HG03064 (cell line): ENCODE results near the gene XRCC5.
A peak's percentile ranks its signal among the peaks of the same experiment; 100 is the strongest.

Experiments used
- ATAC-seq: cut with Tn5 transposase; IDR thresholded peaks from one replicate; pipeline ENCODE4 v1.9.1; 2021; ENCODE audit warnings: low read depth; ENCODE audit not compliant: unreplicated experiment

The XRCC5 gene

DNA sequence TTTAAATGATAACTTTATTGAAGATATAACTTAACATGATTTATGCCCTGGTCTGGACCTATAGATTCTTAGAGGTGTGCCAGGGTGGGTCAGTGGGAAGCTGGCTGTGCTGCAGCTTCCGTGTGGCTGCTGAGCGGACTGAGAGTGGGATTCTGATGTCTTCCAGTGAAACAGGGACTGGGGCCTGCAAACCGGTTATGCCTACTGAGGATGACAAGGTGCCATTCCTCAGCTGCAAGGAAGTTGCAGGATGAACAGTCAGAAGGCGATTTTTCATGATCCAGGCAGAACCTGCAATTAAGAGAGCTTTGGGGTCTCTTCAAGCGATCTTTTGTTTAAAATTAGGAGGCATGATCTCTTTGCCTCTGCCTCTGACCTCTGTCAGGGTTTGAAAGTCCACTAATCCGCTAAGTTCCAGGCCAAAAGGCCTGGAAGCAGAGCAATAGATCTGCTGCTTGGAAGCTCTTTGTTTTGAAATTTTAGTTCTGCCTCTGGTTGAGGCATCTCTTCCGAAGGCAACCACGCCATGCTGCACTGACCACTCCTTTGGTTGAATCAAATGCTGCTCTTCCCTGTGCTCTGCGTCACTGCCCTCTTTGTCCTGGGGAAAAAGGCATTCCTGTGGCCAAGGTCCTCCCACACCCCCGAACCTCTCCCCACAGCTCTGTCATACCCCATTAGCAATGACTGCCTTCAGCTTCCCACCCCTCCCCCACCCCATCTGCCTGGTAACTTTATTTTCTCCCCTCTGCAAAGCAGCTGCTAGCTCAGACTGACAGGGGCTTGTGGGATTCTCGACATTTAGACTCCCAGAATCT lies 25.5 kb upstream of the XRCC5 start:
- ATAC-seq: no peak

DNA sequence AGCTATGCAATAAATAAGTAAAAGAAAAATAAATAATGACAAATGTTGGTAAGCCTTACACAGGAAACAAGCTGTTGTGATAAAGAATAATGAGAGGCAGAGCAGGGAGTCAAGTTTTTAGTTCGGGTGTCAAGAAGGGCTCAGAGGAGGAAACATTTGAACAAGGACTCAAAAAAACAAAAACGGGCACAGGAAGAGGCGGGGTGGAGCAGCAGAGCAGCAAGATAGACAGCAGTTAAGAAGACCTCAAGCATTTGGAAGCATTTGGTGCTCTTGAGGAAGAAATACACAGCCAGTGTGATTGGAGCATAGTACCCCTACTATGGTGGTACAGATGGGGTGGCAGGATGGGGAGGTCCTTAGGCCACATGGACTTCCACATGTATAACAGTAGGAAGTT lies 24.6 kb upstream of the XRCC5 start:
- ATAC-seq: no peak

DNA sequence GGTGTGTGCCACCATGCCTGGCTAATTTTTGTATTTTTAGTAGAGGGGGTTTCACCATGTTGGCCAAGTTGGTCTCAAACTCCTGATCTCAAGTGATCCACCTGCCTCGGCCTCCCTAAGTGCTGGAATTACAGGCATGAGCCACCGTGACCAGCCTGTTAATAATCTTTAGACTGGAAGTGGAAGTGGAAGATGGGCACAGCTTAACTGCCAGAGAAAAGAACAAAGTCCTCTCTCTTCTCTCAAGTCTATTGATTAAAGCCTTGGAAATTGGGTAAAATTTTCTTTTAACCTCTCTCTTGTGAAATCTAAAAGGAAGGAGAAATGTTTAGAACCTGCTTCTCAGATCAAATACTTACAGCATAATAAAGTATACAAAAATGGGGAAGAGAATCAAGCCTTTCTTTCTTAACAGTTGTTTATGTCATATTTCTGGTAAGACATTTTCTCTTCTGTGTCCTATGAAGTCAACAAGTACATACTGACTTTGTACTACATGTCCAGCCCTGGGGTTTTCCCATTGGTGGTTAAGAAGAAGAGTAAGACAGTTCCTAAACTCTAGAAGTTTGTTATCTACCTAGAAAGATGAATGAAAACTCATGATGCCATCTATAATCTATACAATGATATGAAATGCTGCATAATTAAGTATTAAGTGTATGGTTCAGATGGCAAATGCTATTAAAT lies 22.8 kb upstream of the XRCC5 start:
- no peak for ATAC-seq

DNA sequence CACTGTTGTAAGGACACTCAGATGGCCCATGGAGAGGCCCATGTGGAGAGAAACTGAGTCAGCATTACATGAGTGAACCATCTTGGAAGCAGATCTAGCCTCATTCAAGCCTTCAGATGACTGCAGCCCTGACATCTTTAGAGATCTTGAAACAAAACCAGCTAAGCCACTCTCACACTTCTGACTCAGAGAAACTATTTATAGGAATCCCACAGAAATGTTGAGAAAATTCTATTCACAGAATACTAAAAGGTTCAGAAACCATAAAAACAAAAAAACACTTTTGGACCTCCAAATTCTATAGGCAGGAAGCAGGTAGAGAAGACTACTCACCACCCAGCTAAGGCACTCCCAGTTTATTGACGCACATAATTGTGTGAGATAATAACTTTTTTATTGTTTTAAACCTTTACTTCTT lies 18.8 kb upstream of the XRCC5 start:
- peak; percentile 77 for ATAC-seq

DNA sequence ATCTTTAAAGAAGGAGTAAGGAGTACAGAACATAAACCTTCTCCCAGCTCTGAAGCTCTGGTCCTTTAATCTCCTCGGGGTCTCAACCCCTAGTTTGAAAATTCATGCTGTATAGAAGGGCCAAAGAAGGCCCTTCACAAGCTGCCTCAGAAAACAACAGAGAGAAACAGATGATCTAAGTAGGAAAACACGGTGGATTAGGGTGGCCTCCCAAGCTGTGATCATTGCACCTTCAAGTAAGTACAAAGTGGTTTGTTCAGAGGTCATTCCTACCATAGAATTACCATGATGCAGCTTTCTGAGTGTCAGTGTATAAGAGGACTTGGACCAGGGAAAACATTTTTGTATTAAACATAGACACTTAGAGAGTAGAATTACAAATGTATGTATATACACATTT lies 16.5 kb upstream of the XRCC5 start:
- no peak for ATAC-seq

DNA sequence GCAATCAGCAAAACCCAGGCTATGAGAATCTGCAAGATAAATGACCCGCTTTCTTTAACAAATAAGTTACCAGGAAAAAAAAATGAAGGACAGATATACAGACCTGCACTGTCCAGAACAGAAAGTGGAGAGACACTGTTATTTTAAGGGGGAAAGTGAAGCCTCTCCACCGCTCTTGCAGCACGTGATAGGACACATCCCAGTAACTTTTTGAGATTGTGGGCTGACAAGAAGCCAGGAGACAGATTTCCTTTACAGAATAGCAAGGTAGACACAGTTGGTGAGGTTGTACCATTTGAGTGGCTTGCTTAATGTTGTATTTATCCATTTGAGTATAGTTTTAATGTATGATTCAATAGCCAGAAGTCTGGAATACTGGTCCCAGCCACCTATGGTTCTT lies 14.4 kb upstream of the XRCC5 start:
- ATAC-seq: no peak

DNA sequence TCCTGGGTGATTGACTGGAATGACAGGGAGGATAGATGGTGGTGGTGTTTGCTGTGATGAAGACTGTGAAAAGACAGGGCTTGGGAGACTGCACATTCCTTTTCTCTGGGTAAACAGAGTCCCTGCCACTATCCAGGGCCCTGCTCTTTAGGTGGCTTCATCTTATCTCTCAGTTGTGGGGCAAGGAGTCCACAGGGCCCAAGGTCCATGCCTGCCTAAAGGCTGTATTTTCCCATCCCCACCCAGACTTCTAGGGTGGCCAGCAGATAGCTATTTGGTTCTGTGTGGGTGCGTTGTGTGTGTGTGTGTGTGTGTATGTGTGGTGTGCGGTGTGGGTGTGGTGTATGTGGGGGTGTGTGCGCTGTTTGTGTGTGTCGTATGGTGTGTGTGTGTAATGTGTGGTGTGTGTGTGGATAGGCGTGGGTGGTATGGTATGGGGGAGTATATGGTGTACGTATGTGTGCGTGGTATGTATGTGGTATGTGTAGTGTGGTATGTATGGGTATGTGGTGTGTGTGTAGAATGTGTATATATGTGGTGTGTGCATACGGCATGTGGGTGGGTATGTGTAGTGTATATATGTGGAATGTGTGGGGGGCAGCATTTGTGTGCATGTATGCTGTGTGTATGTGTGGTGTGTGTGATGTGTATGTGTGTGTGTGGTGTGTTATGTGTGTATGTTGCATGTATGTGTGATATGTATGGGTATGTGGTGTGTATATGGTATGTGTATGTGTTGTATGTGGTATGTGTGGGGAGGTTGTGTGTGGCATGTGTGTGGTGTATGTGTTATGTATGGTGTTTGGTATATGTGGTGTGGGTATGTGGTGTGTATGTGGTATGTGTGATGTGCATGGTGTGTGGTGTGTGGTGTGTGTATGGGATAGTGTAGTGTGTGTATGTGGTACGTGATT lies 10.5 kb upstream of the XRCC5 start:
- no peak for ATAC-seq

DNA sequence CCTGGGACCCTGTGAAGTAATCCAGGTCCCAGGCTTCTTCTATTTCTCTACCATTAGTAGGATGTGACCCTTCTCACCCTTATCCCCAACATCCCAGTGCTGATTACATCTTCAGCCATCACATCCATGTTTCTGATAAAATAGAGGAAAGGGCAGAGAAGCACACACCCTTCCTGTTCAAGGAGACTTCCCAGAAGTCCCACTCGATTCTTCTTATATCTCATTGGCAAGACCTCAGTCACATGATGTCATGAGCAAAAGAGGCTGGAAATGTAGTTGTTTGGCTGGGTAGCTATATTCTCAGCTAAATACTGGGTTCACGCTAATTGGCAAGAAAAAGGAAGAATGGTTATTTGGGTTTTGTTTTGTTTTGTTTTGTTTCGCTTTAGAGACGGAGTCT lies 8.0 kb upstream of the XRCC5 start:
- ATAC-seq: no peak

DNA sequence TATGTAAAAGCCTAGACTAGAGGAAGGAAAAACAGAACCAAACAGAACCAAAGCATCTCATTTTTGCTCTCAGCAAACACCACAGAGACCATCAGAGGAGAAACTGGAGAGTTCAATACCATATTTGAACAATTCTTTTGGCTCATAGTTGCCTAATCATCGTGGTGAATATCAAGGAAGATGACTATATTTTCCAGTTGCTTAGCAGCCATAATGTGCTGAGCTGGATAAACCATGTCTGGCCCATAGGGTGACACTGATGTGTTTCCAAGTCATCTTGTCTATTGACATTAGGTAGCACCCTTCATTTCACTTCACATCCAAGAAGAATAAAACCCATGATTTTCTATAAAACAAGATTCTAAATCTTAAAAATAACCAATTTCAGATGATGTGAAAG lies 5.9 kb upstream of the XRCC5 start:
- ATAC-seq: no peak

DNA sequence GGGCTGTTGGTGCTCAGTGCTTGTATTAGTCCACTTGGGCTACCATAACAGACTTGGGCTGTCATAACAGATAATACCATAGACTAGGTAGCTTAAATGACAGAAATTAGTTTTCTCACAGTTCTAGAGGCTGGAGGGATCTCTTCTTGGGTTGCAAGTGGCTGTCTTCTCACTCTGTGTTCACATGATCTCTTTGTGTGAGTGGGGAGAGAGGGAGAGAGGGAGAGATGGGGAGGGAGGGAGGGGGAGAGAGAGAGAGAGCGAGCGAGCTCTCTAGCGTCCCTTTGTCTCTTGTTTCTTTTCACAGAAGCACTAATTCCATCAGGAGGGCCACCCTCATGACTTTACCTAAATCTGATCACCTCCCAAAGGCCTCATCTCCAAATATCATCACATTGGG lies 4.5 kb upstream of the XRCC5 start:
- ATAC-seq: no peak

DNA sequence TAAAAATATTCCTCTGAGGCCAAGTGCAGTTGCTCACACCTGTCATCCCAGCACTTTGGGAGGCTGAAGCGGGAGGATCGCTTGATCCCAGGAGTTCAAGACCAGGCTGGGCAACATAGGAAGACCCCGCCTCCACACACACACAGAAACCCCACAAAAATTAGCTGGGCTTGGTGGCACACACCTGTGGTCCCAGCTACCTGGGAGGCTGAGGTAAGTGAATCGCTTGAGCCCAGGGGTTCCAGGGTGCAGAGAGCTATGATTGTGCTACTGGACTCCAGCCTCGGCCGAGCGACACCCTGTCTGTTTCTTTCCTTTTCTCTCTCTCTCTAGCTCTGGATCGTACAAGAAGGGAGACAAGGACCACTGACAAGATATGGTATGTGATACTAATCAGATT lies 1.8 kb upstream of the XRCC5 start:
- no peak for ATAC-seq

DNA sequence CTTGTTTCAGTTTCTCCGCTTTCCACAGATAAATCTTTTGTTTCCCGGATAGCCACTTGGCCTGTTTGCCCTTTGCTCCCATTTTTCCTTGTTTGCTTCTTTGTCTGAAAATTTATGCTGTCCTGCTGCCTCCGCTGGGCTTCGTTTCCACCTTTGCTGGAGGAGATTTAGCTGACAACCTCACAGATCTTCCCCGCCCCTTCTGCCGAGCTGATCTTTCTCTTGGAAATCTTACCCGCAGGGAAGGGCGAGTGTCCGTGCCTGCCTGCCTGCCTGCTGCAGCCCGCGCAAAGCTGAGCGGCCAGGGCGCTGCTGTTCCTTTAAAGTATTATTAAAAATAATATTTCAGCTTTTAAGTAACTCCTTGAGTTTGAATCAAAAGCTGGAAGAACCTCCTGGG lies 1.4 kb upstream of the XRCC5 start:
- ATAC-seq: no peak

DNA sequence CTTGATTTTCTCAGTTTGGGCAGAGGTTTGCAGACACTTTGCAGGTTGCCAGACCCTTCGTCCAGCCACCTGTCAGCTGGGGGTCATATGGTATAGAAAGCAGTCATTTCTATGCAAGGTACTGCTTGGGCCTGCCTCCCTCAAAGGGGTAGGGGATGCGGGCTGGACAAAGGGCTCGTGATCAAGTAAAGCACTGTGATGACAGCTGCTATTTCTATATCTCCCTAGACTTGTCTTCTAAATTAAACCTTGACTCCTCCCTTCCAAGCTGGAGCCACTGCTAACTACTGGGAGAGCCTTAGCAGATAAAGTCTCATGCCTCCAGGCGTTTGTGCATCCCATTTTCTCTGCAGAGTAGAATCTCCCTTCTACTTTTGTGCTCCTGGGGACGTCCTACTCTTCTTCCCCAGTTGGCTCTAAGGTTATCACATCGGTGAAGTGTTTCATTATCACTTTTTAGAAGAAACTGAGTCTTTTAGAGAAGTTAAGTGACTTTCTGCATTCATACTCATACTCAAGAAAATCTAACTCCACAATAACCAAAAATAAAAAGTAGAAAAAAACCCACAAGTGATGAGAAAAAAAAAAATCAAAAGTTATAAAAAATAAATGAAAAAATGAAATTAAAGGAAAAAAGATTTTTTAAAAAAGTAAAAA lies 710 bp upstream of the XRCC5 start:
- ATAC-seq: no peak

DNA sequence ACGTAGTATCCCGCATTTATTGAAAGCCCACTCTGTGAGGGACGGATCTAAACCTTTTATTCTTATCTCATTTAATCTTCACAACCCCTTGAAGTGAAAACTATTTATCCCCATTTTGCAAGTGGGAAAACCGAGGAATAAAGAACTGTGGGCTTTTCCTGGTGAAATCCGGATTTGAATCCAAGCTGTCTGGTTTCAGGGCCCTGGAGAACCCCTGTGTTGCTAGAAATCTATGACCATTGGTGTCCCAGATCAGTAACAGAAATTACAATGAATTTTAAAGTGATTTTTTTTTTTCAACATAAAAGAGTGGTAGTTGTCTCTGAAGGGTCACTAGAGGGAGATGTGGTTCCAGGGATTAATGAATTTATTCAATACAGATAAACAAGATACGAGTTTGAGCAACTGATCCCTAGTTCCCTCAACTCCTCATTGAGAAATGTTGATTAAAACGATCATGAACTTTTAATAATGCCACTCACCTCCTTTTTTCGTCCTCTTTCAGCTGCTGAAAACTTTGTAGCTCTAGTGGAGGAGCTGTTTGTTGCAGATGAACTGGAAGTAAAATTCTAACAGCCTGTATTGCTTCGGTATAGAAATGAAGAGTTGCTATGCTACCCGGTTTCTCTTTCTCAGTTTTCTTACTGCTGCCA lies 940 bp downstream of the XRCC5 start:
- no peak for ATAC-seq

DNA sequence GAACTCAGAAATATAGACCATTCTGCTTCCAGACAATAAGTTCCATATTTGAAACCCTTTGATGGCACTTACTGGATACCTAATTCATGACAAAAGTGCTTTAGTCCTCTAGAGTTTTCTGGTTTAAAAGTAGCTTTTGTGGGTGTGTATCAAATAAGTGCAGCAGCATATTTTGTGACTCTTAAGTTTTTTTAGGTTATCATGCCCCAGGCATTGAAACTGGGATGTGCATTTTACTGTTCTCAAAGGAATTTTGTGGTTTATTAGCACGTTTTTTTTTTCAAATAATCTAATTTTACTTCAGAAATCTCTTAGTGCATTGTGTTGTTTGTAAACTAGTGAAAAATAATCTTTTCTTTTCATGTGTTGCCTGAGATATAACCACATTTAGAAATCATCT lies 1.5 kb downstream of the XRCC5 start:
- no peak for ATAC-seq

DNA sequence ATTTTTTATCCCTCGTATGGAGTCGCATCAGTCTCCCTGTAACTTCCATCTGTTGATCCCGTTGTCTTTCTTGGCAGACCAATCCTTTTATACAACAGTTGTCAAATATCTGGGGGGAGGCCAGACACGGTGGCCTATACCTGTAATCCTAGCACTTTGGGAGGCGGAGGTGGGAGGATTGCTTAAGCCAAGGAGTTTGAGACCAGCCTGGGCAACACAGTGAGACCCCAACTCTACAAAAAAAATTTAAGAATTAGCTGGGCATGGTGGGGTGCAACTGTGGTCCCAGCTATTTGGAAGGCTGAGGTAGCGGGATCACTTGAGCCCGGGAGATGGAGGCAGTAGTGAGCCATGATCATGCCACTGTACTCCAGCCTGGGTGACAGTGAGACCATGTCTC lies 2.0 kb downstream of the XRCC5 start:
- ATAC-seq: no peak

DNA sequence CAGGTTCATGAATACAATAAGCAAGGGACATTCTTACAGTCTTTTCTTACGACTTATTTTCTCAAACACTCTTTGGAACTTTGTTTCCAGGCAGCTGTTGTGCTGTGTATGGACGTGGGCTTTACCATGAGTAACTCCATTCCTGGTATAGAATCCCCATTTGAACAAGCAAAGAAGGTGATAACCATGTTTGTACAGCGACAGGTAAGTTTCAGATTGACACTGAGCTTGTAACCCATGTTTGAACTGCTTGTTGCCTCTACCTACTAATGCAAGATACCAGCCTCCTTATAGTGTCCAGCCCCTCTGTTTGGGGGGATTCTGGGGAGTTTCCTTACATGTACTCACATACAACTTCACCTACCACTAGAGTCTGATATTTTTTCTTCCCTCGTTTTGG lies 3.8 kb downstream of the XRCC5 start:
- ATAC-seq: no peak

DNA sequence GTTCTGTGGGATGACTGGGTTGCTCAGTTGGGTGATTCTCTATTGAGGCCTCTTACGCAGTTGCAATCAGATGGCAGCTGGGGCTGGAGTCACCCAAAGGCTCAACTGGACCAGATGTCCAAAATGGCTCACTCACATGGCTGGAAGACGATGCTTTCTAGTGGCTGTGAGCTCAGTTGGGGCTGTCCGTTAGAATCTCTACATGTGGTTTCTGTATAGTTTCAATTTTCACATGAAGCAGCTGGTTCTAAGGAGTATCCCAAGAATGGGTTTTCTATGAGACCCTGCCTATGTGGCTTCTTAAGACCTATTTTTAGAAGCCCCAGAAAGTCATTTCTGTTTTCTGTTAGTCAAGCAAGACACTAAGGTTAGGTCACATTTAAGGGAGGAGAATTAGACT lies 4.4 kb downstream of the XRCC5 start:
- peak; percentile 76 for ATAC-seq

DNA sequence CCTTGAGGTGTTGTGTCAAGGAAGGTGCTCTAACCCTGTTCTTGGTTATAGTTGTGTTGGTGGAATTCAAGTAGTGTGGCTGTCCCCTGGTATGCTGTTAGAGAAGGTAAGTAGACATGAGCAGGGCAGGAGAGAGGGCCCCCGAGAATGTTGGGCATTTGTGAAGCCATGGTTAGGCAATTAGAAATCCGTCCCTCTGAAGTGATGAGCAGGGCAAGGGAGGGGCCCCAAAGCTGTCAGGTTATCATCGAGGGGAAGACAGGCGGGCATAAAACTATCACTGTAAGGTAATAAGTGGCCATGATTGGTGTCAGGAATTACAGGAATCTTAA lies 5.2 kb downstream of the XRCC5 start:
- no peak for ATAC-seq

DNA sequence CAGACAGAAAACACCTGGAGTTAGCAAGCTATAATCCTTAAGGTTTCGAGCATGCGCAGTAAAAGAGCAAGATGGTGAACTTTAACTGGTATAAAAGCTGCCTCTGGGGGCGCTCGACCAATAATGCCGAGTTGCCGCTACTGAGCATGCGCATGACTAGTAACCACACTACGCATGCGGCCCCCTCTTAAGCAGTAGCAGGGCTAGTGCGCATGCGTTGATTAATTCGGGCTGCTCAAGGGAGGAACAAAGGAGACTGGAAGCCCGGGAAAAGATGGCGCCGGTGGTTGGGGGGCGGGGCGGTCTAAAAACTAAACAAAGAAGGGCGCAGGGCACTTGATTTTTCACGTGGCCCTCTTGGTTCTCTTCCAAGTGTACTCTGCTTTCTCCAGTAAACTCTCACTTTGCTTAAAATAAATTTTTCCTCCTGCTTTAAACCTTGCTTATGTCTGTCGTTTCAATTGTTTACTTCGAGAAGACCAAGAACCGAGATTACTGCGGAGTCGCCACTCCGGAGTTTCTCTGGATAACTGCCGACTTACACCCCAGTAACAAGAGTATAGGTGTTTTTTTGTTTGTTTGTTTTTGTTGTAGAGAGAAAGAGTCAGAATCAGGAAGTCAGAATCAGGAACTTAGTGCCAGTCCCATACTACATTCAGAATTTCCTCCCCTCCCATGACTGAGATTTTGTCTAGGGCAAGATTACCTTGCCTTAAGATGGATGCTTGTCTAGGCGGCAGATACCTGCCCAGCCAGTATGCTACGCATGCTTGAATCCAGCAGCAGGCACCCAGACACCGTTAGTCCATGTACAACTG lies 5.8 kb downstream of the XRCC5 start:
- ATAC-seq: no peak
